HepG2 (cell line): ENCODE measurements around the gene MC4R. TPM values are rescaled to one million over a fixed set of nuclear protein-coding genes. Genes with fewer than 3 reads are reported as not detected.

Source experiments
- ATAC-seq: fragments of 200-7000 bp; cut with Tn5 transposase; 3 replicates; pipeline ENCODE4 v1.9.1; 2020; ENCODE audit warnings: mild to moderate bottlenecking, moderate library complexity
- Bru-seq: library from RNA; stranded (reverse); fragments of 400-500 nt; gene quantifications from one replicate; lab custom pipeline; 2021; lab: Mats Ljungman, UMichigan
- BruChase-seq, 2 experiments: library from RNA; stranded (reverse); fragments of 400-500 nt; gene quantifications; one replicate each; lab custom pipeline; 2021; lab: Mats Ljungman, UMichigan
- BruUV-seq: library from RNA; stranded (reverse); fragments of 400-500 nt; replicated peaks from 2 replicates; lab custom pipeline; 2021; lab: Mats Ljungman, UMichigan
- CTCF ChIA-PET: fragments of 300-600 bp; formaldehyde crosslinking; extraction: SDS; loops from one replicate; lab custom pipeline; 2021; ENCODE audit warnings: low total read pairs, inconsistent platforms, low intra/inter-chr PET ratio; lab: Yijun Ruan, JAX
- POLR2A ChIA-PET: fragments of 350-600 bp; sonication (Branson Sonifier 250); formaldehyde crosslinking; loops from one replicate; lab custom pipeline; 2020; ENCODE audit warnings: antibody characterized with exemption, inconsistent platforms; lab: Yijun Ruan, JAX
- DNase-seq: peaks from one replicate; pipeline ENCODE4 v3.0.0-alpha.2; 2015; ENCODE audit warnings: low spot score
- FAIRE-seq: peaks from 3 replicates; lab custom pipeline; 2011; peaks lifted over from hg19 to GRCh38; lab: Jason Lieb, UNC
- H2AFZ ChIP-seq: one replicate; pipeline ENCODE4 v1.6.1; 2011; ENCODE audit warnings: low read length, inconsistent platforms
- H3K27ac ChIP-seq: fragments of 300-600 bp; 3 replicates; pipeline ENCODE4 v1.8.0; 2011; ENCODE audit warnings: mixed run types, mild to moderate bottlenecking, mixed read lengths, low read length, inconsistent platforms; ENCODE audit not compliant: insufficient read depth; ENCODE audit errors: extremely low read length
- H3K27me3 ChIP-seq, 2 experiments: fragments of 200-600 bp in 1 of 2; 2 replicates in 1 of 2; 3 replicates in 1 of 2; pipeline versions ENCODE4 v1.6.0 to v1.8.0; 2011; ENCODE audit warnings: low read length in 2 of 2, mild to moderate bottlenecking in 2 of 2, moderate library complexity in 2 of 2, inconsistent platforms in 1 of 2; ENCODE audit not compliant: insufficient read depth in 2 of 2, control insufficient read depth in 1 of 2
- H3K36me3 ChIP-seq, 2 experiments: fragments of 200-600 bp in 1 of 2; replicated peaks in 1 of 2; 2 replicates in 1 of 2; 3 replicates in 1 of 2; pipeline versions ENCODE4 v1.5.1 to v1.8.0; 2011; ENCODE audit warnings: low read length in 2 of 2, inconsistent platforms in 1 of 2; ENCODE audit not compliant: insufficient read depth in 2 of 2, control insufficient read depth in 1 of 2
- H3K4me1 ChIP-seq: 2 replicates; pipeline ENCODE4 v1.5.1; 2012; ENCODE audit warnings: low read length, inconsistent platforms; ENCODE audit not compliant: insufficient read depth
- H3K4me2 ChIP-seq: 2 replicates; pipeline ENCODE4 v1.6.0; 2011; ENCODE audit warnings: low read depth, low read length, inconsistent platforms
- H3K4me3 ChIP-seq, 3 experiments: fragments of 200-600 bp in 1 of 3; sonication (generic), shearing (Covaris generic) in 1 of 3; replicated peaks in 1 of 3; 2 replicates each; pipeline ENCODE4 v1.5.1; 2011 to 2016; ENCODE audit warnings: low read length in 3 of 3, inconsistent platforms in 2 of 3, low read depth in 2 of 3, mild to moderate bottlenecking in 2 of 3, control low read depth in 1 of 3, mixed read lengths in 1 of 3; ENCODE audit not compliant: insufficient read depth in 1 of 3
- H3K79me2 ChIP-seq: one replicate; pipeline ENCODE4 v1.6.1; 2011; ENCODE audit warnings: low read length, inconsistent platforms; ENCODE audit not compliant: insufficient read depth
- H3K9ac ChIP-seq: 2 replicates; pipeline ENCODE4 v1.6.0; 2011; ENCODE audit warnings: mild to moderate bottlenecking, low read depth, low read length, inconsistent platforms; ENCODE audit not compliant: insufficient read depth
- H3K9me3 ChIP-seq: 2 replicates; pipeline ENCODE4 v1.5.1; 2012; ENCODE audit warnings: mild to moderate bottlenecking, low read length
- H4K20me1 ChIP-seq: 2 replicates; pipeline ENCODE4 v1.6.0; 2011; ENCODE audit warnings: inconsistent platforms, mild to moderate bottlenecking, low read length, moderate library complexity; ENCODE audit not compliant: insufficient read depth
- GATAD2A ChIP-seq: IDR thresholded peaks from 2 replicates; pipeline ENCODE4 v1.6.1; 2016
- GTF3A ChIP-seq: sonication (generic); formaldehyde crosslinking; conservative IDR thresholded peaks from 2 replicates; pipeline ENCODE4 v1.4.0; 2020; ENCODE audit warnings: mild to moderate bottlenecking, missing genetic modification reagents
- HMG20A ChIP-seq: IDR thresholded peaks from 2 replicates; pipeline ENCODE4 v1.6.1; 2016; ENCODE audit warnings: borderline replicate concordance
- HOXA7 ChIP-seq: sonication (generic); formaldehyde crosslinking; IDR thresholded peaks from 2 replicates; pipeline ENCODE4 v1.8.1; 2022; ENCODE audit warnings: mild to moderate bottlenecking, missing genetic modification reagents, moderate library complexity
- JDP2 ChIP-seq: sonication (generic); formaldehyde crosslinking; IDR thresholded peaks from 2 replicates; pipeline ENCODE4 v1.8.1; 2022; ENCODE audit warnings: missing genetic modification reagents, borderline replicate concordance
- KLF11 ChIP-seq: IDR thresholded peaks from 2 replicates; pipeline ENCODE4 v1.6.1; 2016; ENCODE audit warnings: missing compliant biosample characterization
- NFRKB ChIP-seq: fragments of 450-650 bp; IDR thresholded peaks from 2 replicates; pipeline ENCODE4 v1.6.1; 2017
- NFYB ChIP-seq: sonication (generic); formaldehyde crosslinking; IDR thresholded peaks from 2 replicates; pipeline ENCODE4 v1.4.0; 2020; ENCODE audit warnings: missing genetic modification reagents
- REL ChIP-seq: sonication (generic); formaldehyde crosslinking; conservative IDR thresholded peaks from 2 replicates; pipeline ENCODE4 v1.8.0; 2022; ENCODE audit warnings: mild to moderate bottlenecking, missing genetic modification reagents, moderate library complexity
- RXRB ChIP-seq: IDR thresholded peaks from 2 replicates; pipeline ENCODE4 v1.6.1; 2016; ENCODE audit warnings: borderline replicate concordance, missing genetic modification reagents, missing compliant biosample characterization
- TCF12 ChIP-seq, 2 experiments: fragments of 450-650 bp in 1 of 2; sonication (generic) in 1 of 2; formaldehyde crosslinking in 1 of 2; IDR thresholded peaks; 2 replicates each; pipeline versions ENCODE4 v1.6.1 to v1.8.0; 2017 to 2022; ENCODE audit warnings: antibody characterized with exemption in 1 of 2, mild to moderate bottlenecking in 1 of 2, missing genetic modification reagents in 1 of 2, moderate library complexity in 1 of 2
- YY1 ChIP-seq: IDR thresholded peaks from 2 replicates; pipeline ENCODE4 v1.6.1; 2011; ENCODE audit warnings: low read length, low read depth, moderate library complexity, mild to moderate bottlenecking; ENCODE audit not compliant: insufficient read depth, insufficient replicate concordance
- ZNF180 ChIP-seq: sonication (generic); formaldehyde crosslinking; IDR thresholded peaks from 2 replicates; pipeline ENCODE4 v1.4.0; 2020; ENCODE audit warnings: low read depth, missing genetic modification reagents, borderline replicate concordance
- ZNF234 ChIP-seq: sonication (generic); formaldehyde crosslinking; conservative IDR thresholded peaks from 2 replicates; pipeline ENCODE4 v1.5.1; 2020; ENCODE audit warnings: mild to moderate bottlenecking, missing genetic modification reagents
- WGBS: methylation state at CpG from one replicate; pipeline ENCODE4 v1.1.6; 2017; ENCODE audit warnings: low lambda C conversion rate; 5-methylcytosine and 5-hydroxymethylcytosine counted together
- in situ Hi-C: cut with HindIII; loops from 2 replicates; pipeline ENCODE4 v1.10.0; 2017; ENCODE audit warnings: low pct_unique_long_range_greater_than_20kb; ENCODE audit not compliant: extremely low pct_ligation_motif_present
- intact Hi-C: fragments of 100-400 bp; cut with micrococcal nuclease; formaldehyde crosslinking; loops from one replicate; pipeline ENCODE4 v1.10.0; 2022; ENCODE audit not compliant: unreplicated experiment
- long read RNA-seq, 2 experiments: library from RNA in 1 of 2; library from polyadenylated mRNA in 1 of 2; stranded (forward) in 1 of 2; unstranded in 1 of 2; transcript quantifications; one replicate each; pipeline ENCODE4 v2.0.0, GENCODE V29; 2019 to 2022
- polyA minus RNA-seq, 3 experiments: library from RNA; depleted of rRNA, polyadenylated mRNA; stranded (reverse); fragments of >200 nt; gene quantifications; 2 replicates each; pipeline ENCODE4 v1.2.3, GENCODE V29; 2011; ENCODE audit warnings: low replicate concordance in 1 of 3
- polyA plus RNA-seq, 8 experiments: library from polyadenylated mRNA; depleted of rRNA in 3 of 8; stranded (reverse) in 7 of 8; unstranded in 1 of 8; fragments of >200 nt; fragmentation: Illumina TruSeq in 4 of 8; extraction: Trizol in 4 of 8; gene quantifications; 2 replicates each; pipeline versions ENCODE4 v1.2.1 to v1.2.3, GENCODE V29; 2011 to 2016; ENCODE audit warnings: low read depth in 4 of 8, missing spikeins in 1 of 8, mixed read lengths in 1 of 8; ENCODE audit not compliant: insufficient read depth in 1 of 8
- total RNA-seq, 5 experiments: library from RNA; depleted of rRNA; stranded (reverse); fragments of >200 nt; fragmentation: Illumina TruSeq; extraction: Trizol; gene quantifications; 2 replicates each; pipeline ENCODE4 v1.2.3, GENCODE V29; 2016; ENCODE audit warnings: low read depth in 1 of 5
- TF ChIP-seq, protein P1 (sequence below): sonication (generic); formaldehyde crosslinking; IDR thresholded peaks from 2 replicates; pipeline ENCODE4 v1.4.0; 2020; ENCODE audit warnings: mild to moderate bottlenecking, missing genetic modification reagents, borderline replicate concordance
- TF ChIP-seq, protein P2 (sequence below): sonication (generic); formaldehyde crosslinking; IDR thresholded peaks from 2 replicates; pipeline ENCODE4 v1.5.1; 2020; ENCODE audit warnings: mild to moderate bottlenecking, missing genetic modification reagents, borderline replicate concordance
- TF ChIP-seq, protein P3 (sequence below): IDR thresholded peaks from 2 replicates; pipeline ENCODE4 v1.6.1; 2016; ENCODE audit warnings: missing biosample characterization, missing genetic modification reagents, low read depth

MC4R gene
- not detected in 2 replicates for total RNA-seq (2016; rRNA removed; fragmentation: Illumina TruSeq; extraction: Trizol)
- total RNA-seq (2016; cell fraction: cytosol; rRNA removed; fragmentation: Illumina TruSeq; extraction: Trizol; ENCODE audit: low read depth) = not detected in 2 replicates
- total RNA-seq (2016; cell fraction: insoluble cytoplasmic fraction; rRNA removed; fragmentation: Illumina TruSeq; extraction: Trizol) = not detected in 2 replicates
- total RNA-seq (2016; cell fraction: membrane; rRNA removed; fragmentation: Illumina TruSeq; extraction: Trizol) = not detected in 2 replicates
- not detected in 2 replicates for total RNA-seq (2016; cell fraction: nucleus; rRNA removed; fragmentation: Illumina TruSeq; extraction: Trizol)
- not detected in 2 replicates for polyA plus RNA-seq (2011; rRNA removed)
- polyA plus RNA-seq (2011; cell fraction: cytosol; rRNA removed) = not detected in 2 replicates
- polyA plus RNA-seq (2011; cell fraction: nucleus; rRNA removed) = not detected in 2 replicates
- not detected in 2 replicates for polyA plus RNA-seq (2012)
- polyA plus RNA-seq (2016; cell fraction: cytosol; fragmentation: Illumina TruSeq; extraction: Trizol; ENCODE audit: low read depth) = not detected in 2 replicates
- polyA plus RNA-seq (2016; cell fraction: insoluble cytoplasmic fraction; fragmentation: Illumina TruSeq; extraction: Trizol; ENCODE audit: low read depth) = not detected in 2 replicates
- not detected in 2 replicates for polyA plus RNA-seq (2016; cell fraction: membrane; fragmentation: Illumina TruSeq; extraction: Trizol; ENCODE audit: low read depth)
- not detected in 2 replicates for polyA plus RNA-seq (2016; cell fraction: nucleus; fragmentation: Illumina TruSeq; extraction: Trizol; ENCODE audit: insufficient read depth, low read depth)
- not detected in 2 replicates for polyA minus RNA-seq (2011; rRNA and poly(A)+ RNA removed; ENCODE audit: low replicate concordance)
- not detected in 2 replicates for polyA minus RNA-seq (2011; cell fraction: cytosol; rRNA and poly(A)+ RNA removed)
- not detected in 2 replicates for polyA minus RNA-seq (2011; cell fraction: nucleus; rRNA and poly(A)+ RNA removed)
- Bru-seq, nascent RNA = not detected
- not detected for BruChase-seq, experiment 1, labeled RNA remaining after a 6-hour chase
- not detected for BruChase-seq, experiment 2, labeled RNA remaining after a 2-hour chase
- long read RNA-seq, experiment 1 = 0 reads
- long read RNA-seq, experiment 2 = 0 reads

DNA sequence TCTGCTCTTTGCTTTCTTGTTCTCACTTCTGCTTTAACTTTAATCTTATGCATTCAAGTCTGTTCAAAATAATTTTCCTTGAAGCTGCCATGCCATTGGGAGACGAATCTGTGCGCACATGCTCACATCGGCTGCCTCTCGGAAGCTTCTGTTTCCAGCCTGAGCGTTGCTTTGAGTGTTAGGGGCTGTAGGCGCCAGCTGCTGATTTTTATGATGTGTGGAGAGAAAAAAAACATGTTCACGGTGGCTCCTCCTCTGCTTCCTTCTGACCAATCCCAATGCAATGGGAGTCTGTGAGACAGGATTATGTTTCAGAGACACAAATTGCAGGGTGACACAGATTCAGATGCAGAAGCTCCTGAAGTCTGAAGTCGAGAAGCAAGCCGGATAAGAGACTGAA, at the start of gene MC4R:
MC4R (minus strand) TSS at position 180 of the 400 bp plus-strand sequence. CDS start 426 bp downstream, outside the sequence.
- no peaks in the 10 kb centered on the region for H3K4me1 ChIP-seq
- no peak within 1 kb of the TSS for H3K27ac ChIP-seq
- ChIA-PET POLR2A (no interaction called here), CTCF (no interaction called here)
- no TSS peak for BruUV-seq
- H3K36me3 ChIP-seq = no peaks in the 10 kb centered on the region
- WGBS = 12% methylated on average over 9 of the region's 9 CpGs
- intact Hi-C loops (no loop called here), in situ Hi-C loops (no loop called here)
- no peaks in the 10 kb centered on the region for H3K27me3 ChIP-seq
- no peaks in the 10 kb centered on the region for H3K9me3 ChIP-seq
- H2AFZ ChIP-seq = no peak within 1 kb of the TSS
- DNase-seq (no peak), ATAC-seq (no peak), FAIRE-seq (no peak)
- no peak within 1 kb of the TSS for H3K4me2 ChIP-seq
- no peaks in the 10 kb centered on the region for H3K79me2 ChIP-seq
- no peak within 1 kb of the TSS for H3K4me3 ChIP-seq
- H3K9ac ChIP-seq = no peak within 1 kb of the TSS
- H4K20me1 ChIP-seq = no peaks in the 10 kb centered on the region
- no peak for TF ChIP-seq RXRB (CRISPR knock-in tag)
- no peak for TF ChIP-seq TCF12 (IDR thresholded peaks at IDR 0.05)
- no peak for TF ChIP-seq TCF12 (CRISPR knock-in tag; IDR thresholded peaks at IDR 0.05)
- TF ChIP-seq HOXA7 (CRISPR knock-in tag) = no peak
- TF ChIP-seq, protein P1, sequence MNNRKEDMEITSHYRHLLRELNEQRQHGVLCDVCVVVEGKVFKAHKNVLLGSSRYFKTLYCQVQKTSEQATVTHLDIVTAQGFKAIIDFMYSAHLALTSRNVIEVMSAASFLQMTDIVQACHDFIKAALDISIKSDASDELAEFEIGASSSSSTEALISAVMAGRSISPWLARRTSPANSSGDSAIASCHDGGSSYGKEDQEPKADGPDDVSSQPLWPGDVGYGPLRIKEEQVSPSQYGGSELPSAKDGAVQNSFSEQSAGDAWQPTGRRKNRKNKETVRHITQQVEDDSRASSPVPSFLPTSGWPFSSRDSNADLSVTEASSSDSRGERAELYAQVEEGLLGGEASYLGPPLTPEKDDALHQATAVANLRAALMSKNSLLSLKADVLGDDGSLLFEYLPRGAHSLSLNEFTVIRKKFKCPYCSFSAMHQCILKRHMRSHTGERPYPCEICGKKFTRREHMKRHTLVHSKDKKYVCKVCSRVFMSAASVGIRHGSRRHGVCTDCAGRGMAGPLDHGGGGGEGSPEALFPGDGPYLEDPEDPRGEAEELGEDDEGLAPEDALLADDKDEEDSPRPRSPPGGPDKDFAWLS = no peak
- no peak for TF ChIP-seq YY1
- no peak for TF ChIP-seq KLF11
- TF ChIP-seq JDP2 (CRISPR knock-in tag) = no peak
- TF ChIP-seq ZNF180 (CRISPR knock-in tag) = no peak
- TF ChIP-seq HMG20A (CRISPR knock-in tag) = no peak
- no peak for TF ChIP-seq GTF3A (CRISPR knock-in tag)
- TF ChIP-seq ZNF234 (CRISPR knock-in tag) = no peak
- no peak for TF ChIP-seq REL (CRISPR knock-in tag)
- TF ChIP-seq, protein P2, sequence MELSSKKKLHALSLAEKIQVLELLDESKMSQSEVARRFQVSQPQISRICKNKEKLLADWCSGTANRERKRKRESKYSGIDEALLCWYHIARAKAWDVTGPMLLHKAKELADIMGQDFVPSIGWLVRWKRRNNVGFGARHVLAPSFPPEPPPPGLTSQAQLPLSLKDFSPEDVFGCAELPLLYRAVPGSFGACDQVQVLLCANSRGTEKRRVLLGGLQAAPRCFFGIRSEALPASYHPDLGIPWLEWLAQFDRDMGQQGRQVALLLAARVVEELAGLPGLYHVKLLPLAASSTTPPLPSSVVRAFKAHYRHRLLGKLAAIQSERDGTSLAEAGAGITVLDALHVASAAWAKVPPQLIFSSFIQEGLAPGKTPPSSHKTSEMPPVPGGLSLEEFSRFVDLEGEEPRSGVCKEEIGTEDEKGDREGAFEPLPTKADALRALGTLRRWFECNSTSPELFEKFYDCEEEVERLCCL (CRISPR knock-in tag) = no peak
- TF ChIP-seq NFRKB = no peak
- TF ChIP-seq GATAD2A (CRISPR knock-in tag) = no peak
- TF ChIP-seq, protein P3, sequence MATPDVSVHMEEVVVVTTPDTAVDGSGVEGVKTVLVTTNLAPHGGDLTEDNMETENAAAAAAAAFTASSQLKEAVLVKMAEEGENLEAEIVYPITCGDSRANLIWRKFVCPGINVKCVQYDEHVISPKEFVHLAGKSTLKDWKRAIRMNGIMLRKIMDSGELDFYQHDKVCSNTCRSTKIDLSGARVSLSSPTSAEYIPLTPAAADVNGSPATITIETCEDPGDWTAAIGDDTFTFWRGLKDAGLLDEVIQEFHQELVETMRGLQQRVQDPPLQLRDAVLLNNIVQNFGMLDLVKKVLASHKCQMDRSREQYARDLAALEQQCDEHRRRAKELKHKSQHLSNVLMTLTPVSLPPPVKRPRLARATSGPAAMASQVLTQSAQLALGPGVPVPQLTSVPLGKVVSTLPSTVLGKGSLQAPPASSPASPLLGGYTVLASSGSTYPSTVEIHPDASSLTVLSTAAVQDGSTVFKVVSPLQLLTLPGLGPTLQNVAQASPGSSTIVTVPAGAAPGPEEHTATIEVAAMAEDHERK (CRISPR knock-in tag) = no peak
- no peak for TF ChIP-seq NFYB (CRISPR knock-in tag)
